ENCODE measurements around the gene BSPRY. TPM values are rescaled to one million over a fixed set of nuclear protein-coding genes. Genes with fewer than 3 reads are reported as not detected.

Gene BSPRY
- total and polyA plus RNA-seq, 2 of the 13 experiments (the other 11 are each of a cell fraction or from before 2014, with no cell fraction given): 0.09 to 0.26 TPM

GRCh38 chr9:113401027-113401792 is 51.9 kb downstream of the BSPRY start, which contains the start of gene ALAD (continued):
- TF ChIP-seq TGIF2 (CRISPR knock-in tag; IDR thresholded peaks at IDR 0.05) (peak; percentile 74), RXRB (CRISPR knock-in tag; IDR thresholded peaks at IDR 0.05; ENCODE audit: borderline replicate concordance) (peak; percentile 60; the same call in 1 of the 2 replicates), NFAT5 (CRISPR knock-in tag; IDR thresholded peaks at IDR 0.05) (no peak), ZNF407 (CRISPR knock-in tag; IDR thresholded peaks at IDR 0.05; ENCODE audit: not compliant biosample characterization) (no peak), ATF4 (CRISPR knock-in tag; IDR thresholded peaks at IDR 0.05) (no peak), ZNF644 (CRISPR knock-in tag; IDR thresholded peaks at IDR 0.05; ENCODE audit: low read depth) (no peak), ERF (CRISPR knock-in tag; IDR thresholded peaks at IDR 0.05) (peak; percentile 90), ZNF605 (CRISPR knock-in tag; IDR thresholded peaks at IDR 0.05) (peak; percentile 88), TSC22D2 (CRISPR knock-in tag; IDR thresholded peaks at IDR 0.05; ENCODE audit: borderline replicate concordance) (no peak; the same call in 1 of the 2 replicates), HOXA3 (CRISPR knock-in tag; IDR thresholded peaks at IDR 0.05) (peak; percentile 79), NFKBIZ (CRISPR knock-in tag; IDR thresholded peaks at IDR 0.05) (no peak), CCDC6 (CRISPR knock-in tag; IDR thresholded peaks at IDR 0.05) (no peak), ZNF562 (CRISPR knock-in tag; IDR thresholded peaks at IDR 0.05; ENCODE audit: borderline replicate concordance) (no peak), ZNF224 (CRISPR knock-in tag; IDR thresholded peaks at IDR 0.05) (no peak)
